GM13977 (cell line): ENCODE data around the gene PSORS1C2.

ENCODE experiments used
- DNase-seq: peaks from one replicate; pipeline ENCODE4 v3.0.0; 2012; ENCODE audit warnings: low spot score
- in situ Hi-C: fragments of 300-500 bp; cut with MboI; formaldehyde crosslinking; loops from one replicate; pipeline ENCODE4 v1.12.0; 2022; ENCODE audit warnings: low sequenced_read_pairs, low pct_unique_long_range_greater_than_20kb, mixed read lengths, inconsistent platforms; ENCODE audit not compliant: unreplicated experiment
- TF ChIP-seq, protein P1 (sequence below): IDR thresholded peaks from 2 replicates; pipeline ENCODE4 v1.5.1; 2012; ENCODE audit warnings: mild to moderate bottlenecking, control low read depth; ENCODE audit not compliant: insufficient read depth; ENCODE audit errors: extremely low read depth, missing control alignments

The PSORS1C2 gene

DNA sequence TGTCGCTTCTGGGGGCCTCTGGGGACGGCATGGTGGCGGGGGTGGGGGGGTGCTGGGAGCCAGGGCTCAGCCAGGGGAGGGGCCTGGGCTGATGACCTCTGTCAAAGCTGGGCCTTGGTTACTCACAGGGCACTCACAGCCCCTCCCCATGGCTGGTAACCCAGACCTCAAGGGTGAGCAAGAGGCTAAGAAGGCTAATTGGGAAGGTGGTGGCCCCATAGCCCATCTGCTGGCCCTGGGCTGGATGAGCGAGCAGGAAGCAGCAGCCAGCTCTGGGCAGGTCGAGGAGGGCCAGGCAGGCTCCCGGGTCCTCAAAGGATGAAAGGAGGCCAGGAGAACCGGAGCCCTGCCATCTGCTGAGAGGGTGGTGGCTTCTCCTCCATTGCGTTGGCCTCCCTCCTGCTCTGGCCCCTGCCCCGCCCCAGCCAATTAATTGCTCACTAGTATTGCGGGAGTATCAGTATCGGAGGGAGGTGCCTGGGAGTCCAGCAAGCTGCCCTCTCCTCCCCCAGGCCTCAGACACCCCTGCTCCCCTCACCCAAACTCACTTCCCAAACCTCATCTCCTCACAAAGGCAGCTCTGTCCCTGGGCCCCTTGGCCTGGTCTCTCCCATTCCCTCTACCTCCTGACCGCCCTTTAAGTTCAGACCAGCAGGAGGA, 17.6 kb downstream of the PSORS1C2 start:
- TF ChIP-seq, protein P1, sequence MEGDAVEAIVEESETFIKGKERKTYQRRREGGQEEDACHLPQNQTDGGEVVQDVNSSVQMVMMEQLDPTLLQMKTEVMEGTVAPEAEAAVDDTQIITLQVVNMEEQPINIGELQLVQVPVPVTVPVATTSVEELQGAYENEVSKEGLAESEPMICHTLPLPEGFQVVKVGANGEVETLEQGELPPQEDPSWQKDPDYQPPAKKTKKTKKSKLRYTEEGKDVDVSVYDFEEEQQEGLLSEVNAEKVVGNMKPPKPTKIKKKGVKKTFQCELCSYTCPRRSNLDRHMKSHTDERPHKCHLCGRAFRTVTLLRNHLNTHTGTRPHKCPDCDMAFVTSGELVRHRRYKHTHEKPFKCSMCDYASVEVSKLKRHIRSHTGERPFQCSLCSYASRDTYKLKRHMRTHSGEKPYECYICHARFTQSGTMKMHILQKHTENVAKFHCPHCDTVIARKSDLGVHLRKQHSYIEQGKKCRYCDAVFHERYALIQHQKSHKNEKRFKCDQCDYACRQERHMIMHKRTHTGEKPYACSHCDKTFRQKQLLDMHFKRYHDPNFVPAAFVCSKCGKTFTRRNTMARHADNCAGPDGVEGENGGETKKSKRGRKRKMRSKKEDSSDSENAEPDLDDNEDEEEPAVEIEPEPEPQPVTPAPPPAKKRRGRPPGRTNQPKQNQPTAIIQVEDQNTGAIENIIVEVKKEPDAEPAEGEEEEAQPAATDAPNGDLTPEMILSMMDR = no peak
- in situ Hi-C loops = no loop called here
- no peak for DNase-seq

DNA sequence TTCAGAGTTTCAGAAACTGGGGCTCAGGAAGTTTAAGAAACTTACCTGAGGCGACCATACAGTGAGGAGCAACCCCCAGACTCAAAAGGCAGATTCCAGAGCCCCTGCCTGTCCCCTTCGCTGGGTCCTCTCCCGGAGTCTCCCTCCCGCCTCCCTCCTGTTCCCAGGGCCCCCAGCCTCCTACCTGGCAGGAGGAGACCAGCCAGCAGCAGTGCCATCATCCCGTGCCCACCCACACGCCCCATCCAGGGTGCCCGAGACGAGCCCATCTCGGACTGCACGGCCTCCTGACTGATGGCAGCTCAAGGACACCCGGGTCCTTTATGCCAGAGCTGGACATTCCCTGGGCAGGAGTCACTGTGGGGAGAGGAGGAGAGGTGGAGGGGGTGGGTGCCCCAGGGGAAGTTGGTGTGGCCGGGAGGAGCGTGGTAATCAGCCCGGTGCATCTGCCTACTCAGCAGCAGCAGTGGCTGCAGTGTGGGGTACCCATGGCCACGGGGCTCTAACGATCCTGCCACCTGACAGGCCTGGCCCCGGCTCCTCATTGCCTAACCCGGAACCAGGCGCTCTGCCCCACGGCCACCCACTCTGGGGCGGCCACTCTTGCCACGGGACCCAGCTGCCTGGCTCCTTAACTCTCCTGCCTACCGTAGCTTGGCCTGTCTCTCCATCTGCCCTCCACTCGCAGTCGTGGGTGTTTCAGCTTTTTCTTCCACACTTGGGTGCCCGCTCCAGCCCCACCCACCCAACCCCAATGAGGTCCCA, 18.5 kb downstream of the PSORS1C2 start, which contains the start of gene CDSN:
TSS of gene CDSN (minus strand) at position 296 of the 765 bp plus-strand sequence. CDS start at position 269, 27 bp downstream.
- TF ChIP-seq, protein P1 = no peak
- in situ Hi-C loops = no loop called here
- no peak for DNase-seq

DNA sequence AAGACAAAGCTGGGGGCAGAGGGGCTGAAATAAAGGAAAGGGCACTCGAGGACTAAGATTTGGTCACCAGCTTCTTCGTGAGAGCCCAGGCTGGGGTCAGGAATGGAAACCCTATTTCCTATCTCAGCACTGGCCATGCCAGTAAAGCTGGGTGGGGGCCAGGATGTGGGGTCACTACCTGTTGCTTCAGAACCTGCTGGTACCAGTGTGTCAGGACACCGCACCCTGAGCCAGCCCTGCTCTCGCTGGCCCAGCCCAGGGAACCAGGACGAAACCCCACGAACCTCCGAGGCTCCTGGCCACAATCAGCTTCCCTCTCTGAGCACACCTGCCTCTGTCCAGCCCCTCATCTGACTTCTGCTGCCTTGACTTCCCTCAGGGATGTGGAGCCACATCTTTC, 20.7 kb downstream of the PSORS1C2 start:
- in situ Hi-C loops = no loop called here
- DNase-seq = no peak
- TF ChIP-seq, protein P1 = no peak

DNA sequence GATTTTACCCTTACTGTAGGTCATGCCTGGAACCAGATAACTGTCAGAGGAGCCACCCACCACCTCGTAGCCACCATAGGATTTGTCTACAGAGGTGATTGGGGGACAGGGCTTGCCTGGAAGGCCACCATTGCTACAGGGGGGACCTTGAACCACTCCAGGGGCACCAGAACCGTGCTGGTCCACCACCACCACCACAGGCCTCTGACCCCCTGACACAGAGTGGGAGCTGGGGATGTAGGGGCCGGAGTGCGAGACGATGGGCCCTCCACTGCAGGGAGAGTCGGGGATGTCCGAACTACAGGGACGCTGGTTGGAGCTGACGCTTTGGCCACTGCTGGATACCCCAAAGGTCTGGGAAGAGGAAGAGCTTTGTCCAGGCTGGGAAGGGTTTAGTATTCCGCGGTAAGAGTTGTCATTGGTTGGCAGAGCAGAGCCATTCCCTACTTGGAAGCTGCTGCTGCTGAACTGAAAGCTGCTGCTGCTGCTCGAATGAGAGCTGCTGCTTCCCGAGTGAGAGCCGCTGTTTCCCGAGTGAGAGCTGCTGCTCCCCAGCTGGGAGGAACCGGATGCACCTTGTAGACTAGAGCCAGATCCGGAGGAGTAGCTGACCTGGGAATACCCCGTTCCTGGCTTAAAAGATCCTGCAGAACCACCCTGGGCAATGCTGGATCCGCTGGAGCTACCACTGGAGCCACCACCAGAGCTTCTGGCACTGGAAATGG, 22.0 kb downstream of the PSORS1C2 start:
- no peak for DNase-seq
- in situ Hi-C loops = no loop called here
- TF ChIP-seq, protein P1 = no peak

DNA sequence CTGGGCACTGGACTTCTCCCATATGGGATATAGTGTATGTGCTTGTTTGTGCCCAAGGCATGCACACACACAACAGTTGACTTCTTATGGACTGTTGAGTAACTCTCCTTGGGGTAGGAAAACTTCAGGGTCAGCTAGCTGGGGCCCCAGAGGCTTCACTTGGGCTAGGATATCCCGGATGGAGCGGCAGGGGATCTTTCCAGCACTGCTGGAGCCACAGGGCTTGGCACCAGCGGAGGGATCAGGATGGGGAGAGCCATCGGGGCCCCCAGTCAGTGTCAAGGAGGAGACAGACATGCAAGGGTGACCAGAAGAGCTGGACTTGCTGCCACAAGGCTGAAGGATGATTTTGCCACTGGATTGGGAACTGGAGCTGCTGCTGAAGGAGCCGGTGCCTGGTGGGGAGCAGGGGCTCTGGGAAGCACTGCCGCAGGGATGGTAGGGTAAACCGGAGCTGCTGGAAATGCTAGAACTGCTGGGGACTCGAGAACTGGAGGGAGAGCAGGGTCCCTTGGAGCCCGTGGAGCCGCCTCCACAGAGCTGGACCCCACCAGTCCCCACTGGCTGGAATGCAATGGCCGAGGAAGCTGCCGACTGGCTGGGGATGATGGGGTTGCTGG, 22.8 kb downstream of the PSORS1C2 start:
- TF ChIP-seq, protein P1 = no peak
- DNase-seq = no peak
- in situ Hi-C loops = no loop called here
